ENCODE measurements around the gene NCK2.
A peak's percentile ranks its signal among the peaks of the same experiment; 100 is the strongest.

Gene NCK2

DNA sequence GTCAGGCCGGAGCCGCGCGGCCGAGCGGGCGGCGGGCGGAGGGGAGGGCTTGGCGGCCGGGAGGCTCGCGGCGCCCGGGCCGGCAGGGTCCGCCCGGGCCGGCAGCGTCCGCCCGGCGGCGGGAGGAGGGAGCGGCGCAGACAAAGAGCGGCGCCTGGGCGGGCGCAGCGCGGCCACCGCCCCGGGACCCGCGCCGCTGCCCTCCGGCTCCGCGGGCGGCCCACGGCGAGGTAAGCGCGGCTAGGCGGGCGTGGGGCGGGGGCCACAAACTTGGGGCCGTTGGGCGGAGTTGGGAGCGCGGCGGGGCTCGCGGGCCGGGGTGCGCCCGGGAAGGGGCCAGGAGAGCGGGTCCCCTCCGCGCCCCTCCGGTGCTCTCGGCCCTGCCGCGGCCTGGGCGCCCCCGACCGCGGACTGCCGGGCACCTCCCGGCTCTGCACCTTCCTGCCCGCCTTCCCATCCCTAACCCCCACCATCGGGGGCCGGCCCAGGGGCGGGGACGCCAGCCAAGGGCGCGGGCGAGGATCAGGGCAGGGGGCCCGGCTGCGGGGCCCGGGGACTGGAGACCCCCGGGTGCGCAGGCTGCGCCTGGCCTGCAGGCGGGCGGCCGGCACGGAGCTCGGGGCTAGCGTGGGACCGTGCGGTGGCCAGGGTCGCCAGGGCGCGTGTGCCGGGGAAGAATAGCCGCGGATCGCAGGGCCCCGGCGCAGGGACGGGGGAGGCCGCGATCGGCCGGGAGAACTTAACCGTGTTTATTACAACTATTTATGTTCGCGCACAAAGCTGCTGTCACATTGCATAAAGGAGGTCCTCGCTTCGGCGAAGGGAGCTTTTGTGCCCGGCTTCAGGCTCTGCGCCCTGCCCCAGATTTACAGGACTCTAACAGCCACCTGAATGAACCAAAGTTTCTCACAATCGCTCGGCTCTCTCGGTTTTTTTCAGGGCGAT is at the start of gene NCK2:
TSS of gene NCK2 (plus strand) at position 4 of the 945 bp plus-strand sequence. CDS start 110,152 bp downstream, outside the sequence.
- peak; percentile 41 for DNase-seq (ENCODE audit: low read depth)
- peak within 1 kb of the TSS; percentile 67 for H3K4me3 ChIP-seq (ENCODE audit: low read depth, low read length)
- TF ChIP-seq, protein P1, sequence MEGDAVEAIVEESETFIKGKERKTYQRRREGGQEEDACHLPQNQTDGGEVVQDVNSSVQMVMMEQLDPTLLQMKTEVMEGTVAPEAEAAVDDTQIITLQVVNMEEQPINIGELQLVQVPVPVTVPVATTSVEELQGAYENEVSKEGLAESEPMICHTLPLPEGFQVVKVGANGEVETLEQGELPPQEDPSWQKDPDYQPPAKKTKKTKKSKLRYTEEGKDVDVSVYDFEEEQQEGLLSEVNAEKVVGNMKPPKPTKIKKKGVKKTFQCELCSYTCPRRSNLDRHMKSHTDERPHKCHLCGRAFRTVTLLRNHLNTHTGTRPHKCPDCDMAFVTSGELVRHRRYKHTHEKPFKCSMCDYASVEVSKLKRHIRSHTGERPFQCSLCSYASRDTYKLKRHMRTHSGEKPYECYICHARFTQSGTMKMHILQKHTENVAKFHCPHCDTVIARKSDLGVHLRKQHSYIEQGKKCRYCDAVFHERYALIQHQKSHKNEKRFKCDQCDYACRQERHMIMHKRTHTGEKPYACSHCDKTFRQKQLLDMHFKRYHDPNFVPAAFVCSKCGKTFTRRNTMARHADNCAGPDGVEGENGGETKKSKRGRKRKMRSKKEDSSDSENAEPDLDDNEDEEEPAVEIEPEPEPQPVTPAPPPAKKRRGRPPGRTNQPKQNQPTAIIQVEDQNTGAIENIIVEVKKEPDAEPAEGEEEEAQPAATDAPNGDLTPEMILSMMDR (conservative IDR thresholded peaks at IDR 0.05; ENCODE audit: low read depth, low read length), result no peak

DNA sequence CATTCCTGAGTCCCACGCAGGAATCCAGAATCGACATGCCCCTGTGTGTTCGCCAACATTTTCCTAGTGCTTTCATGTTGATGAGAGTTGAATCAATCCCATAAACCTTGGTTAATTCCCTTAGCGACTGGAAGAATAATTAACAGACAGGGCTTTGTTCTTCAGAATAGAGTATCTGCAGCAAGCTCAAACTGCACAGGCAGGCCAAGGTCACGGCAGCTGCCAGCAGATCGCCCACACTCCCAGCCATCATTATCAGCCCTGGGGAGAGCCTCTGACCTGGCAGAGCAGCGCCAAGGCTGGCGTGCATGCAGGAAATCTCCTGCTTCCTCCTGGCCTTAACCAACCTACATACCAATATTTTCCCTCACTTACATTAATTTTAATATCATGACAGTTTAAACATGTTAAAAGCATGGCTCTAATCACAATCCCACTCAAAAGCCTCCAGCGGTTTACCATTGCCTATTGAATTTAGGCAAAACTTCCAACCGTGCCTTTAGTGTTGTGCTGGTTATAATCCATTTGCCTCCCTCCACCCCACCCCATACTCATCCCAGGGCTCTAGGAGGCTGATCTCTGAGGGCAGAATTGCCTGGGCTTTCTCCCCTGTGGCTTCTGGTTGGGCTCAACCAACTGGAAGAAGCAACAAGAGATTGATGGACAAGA is 46.8 kb upstream of the NCK2 start:
- no peak for DNase-seq (ENCODE audit: low read depth)
- no peak overlapping the region for H3K4me3 ChIP-seq (ENCODE audit: low read depth, low read length)
- TF ChIP-seq, protein P1 (conservative IDR thresholded peaks at IDR 0.05; ENCODE audit: low read depth, low read length), result no peak

DNA sequence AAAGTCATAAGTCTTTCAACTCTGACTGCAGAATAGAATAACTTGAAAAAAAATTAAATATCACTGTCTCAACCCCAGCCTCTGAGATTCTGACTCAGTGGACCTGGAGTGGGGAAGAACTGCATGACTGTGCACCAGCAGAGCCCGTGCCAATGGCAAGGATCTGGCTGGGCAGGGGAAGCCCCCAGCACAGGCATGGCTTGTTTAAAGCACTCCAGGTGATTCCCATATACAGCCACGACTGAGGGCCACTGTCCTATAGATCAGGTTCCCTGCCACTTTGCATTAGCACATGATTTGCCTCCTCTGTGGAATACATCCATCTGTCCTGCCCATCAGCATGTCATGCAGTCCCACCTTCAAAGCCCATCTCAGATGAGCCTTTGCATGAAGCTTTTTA is 45.9 kb upstream of the NCK2 start:
- TF ChIP-seq, protein P1 (conservative IDR thresholded peaks at IDR 0.05; ENCODE audit: low read depth, low read length), result no peak
- no peak for DNase-seq (ENCODE audit: low read depth)
- no peak overlapping the region for H3K4me3 ChIP-seq (ENCODE audit: low read depth, low read length)

DNA sequence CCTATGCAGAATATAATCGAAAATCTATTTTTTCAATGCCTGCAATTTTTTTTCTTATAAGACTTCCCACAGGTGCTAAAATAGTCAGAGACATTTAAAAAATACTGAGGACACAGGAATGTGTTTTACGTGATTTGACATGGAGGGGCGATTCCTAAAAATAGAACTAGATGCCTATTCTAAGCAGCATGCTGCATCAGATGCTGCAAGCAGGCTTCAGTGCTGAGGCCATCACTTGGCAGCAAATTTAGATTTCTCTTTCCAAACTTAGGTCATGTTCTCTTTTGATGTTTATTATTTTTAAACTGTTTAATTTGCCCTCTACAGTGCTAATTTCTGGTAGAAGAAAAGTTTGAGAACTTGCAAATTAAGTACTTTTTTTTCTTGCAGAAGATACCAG is 43.7 kb upstream of the NCK2 start:
- H3K4me3 ChIP-seq (ENCODE audit: low read depth, low read length), result no peak overlapping the region
- DNase-seq (ENCODE audit: low read depth), result no peak
- TF ChIP-seq, protein P1 (conservative IDR thresholded peaks at IDR 0.05; ENCODE audit: low read depth, low read length), result no peak

DNA sequence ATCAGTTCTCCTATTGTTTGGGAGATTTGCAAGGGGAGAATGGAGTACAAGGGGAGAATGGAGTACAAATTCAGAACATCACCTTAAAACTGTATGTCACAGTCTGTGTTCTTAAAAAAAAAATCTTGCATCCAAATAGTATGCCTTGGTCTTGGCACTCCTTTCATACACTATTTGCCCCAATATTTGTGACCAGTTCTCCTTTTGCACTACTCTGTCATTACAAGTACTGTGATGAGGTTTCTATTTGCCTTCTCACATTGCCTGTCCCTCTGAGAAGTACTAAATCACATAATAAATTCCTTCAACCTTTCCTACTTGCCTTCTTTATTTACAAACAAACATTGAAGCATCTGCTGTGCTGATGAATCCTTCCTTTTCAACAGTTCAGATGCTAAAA is 36.0 kb upstream of the NCK2 start:
- H3K4me3 ChIP-seq (ENCODE audit: low read depth, low read length), result no peak overlapping the region
- TF ChIP-seq, protein P1 (conservative IDR thresholded peaks at IDR 0.05; ENCODE audit: low read depth, low read length), result no peak
- DNase-seq (ENCODE audit: low read depth), result no peak

DNA sequence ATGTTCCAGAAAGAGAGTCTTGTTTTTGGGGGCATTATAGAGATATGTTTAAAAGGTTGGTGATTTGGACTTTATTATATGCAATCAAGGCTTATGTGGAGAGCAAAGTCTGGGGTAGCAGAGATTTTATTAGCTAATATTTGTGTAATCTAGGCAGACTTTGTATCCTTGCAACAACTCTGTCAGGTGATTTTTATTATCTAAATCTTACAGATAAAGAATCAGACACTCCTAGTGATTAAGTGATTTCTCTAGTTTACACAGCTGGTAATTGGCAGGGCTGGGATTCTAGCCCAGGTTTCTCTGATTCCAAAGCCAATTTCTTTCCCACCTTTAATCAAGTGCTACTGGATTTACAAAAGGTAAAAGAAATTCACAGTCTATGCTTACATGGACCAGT is 33.3 kb upstream of the NCK2 start:
- TF ChIP-seq, protein P1 (conservative IDR thresholded peaks at IDR 0.05; ENCODE audit: low read depth, low read length), result no peak
- H3K4me3 ChIP-seq (ENCODE audit: low read depth, low read length), result no peak overlapping the region
- DNase-seq (ENCODE audit: low read depth), result no peak
